Skeletal muscle satellite cell (primary cell): ENCODE measurements around the gene ZNHIT6.

ENCODE experiments used
- H3K27me3 ChIP-seq: 2 replicates; pipeline ENCODE4 v1.7.0; 2013; ENCODE audit warnings: low read length; ENCODE audit not compliant: control insufficient read depth, insufficient read depth
- H3K36me3 ChIP-seq: 2 replicates; pipeline ENCODE4 v1.7.0; 2013; ENCODE audit warnings: mild to moderate bottlenecking, control low read depth, low read length; ENCODE audit not compliant: insufficient read depth
- H3K4me1 ChIP-seq: 2 replicates; pipeline ENCODE4 v1.7.0; 2013; ENCODE audit warnings: low read length; ENCODE audit not compliant: control insufficient read depth, insufficient read depth
- H3K4me2 ChIP-seq: 2 replicates; pipeline ENCODE4 v1.7.0; 2013; ENCODE audit warnings: mild to moderate bottlenecking, low read length
- H3K4me3 ChIP-seq: 2 replicates; pipeline ENCODE4 v1.7.0; 2013; ENCODE audit warnings: low read length
- H3K9ac ChIP-seq: 2 replicates; pipeline ENCODE4 v1.7.0; 2013; ENCODE audit warnings: mild to moderate bottlenecking, low read depth, low read length, moderate library complexity
- H3K9me3 ChIP-seq: replicated peaks from 2 replicates; pipeline ENCODE4 v1.7.0; 2013; ENCODE audit warnings: mild to moderate bottlenecking, control low read depth, low read length

ZNHIT6 gene

DNA sequence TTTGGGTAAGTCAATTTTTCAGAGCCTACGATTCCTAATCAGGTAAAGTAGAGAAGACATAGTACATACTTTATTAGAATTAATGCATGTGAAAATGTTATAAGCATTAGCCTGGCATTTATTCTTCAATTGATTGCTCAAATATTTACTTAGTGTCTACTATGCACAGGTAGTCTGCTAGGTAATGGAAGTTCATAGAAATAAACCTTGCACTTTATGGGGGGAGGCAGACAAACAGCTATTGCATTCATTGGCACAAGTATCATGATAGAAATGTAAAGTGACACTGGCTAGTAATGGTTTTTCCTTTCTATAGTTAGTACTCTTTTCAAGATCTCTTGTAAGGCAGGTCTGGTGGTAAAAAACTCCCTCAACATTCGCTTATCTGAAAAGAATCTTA is 44.9 kb downstream of the ZNHIT6 start:
- Histone ChIP-seq H3K27me3 (no peaks in the 10 kb centered on the region), H3K4me1 (no peaks in the 10 kb centered on the region), H3K36me3 (no peaks in the 10 kb centered on the region), H3K4me3 (no peak overlapping the region), H3K9ac (no peak overlapping the region), H3K4me2 (no peak overlapping the region), H3K9me3 (no peaks in the 10 kb centered on the region)

DNA sequence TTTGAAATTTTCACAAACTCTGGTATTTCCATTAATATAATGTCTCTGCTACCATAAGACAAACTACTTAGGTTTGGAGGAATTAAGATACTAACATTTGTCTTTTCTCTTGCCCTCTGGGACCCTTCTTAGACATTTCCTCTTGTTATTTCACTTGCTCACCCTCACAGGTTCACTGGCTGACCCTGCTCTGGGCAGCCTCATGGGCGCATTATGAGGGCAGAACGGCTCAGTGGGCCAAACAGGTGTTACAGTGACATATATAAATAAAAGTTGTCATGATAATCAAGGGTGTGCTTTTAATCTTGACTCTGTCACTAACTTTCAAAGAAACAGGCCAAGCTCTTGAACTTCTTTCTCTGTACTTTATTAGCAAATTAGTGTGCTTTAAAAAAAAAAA is 46.5 kb downstream of the ZNHIT6 start:
- no peaks in the 10 kb centered on the region for H3K36me3 ChIP-seq
- H3K9ac ChIP-seq, result no peak overlapping the region
- peaks cover 7% of the 10 kb centered on the region for H3K4me1 ChIP-seq
- no peaks in the 10 kb centered on the region for H3K27me3 ChIP-seq
- H3K4me2 ChIP-seq, result no peak overlapping the region
- no peak overlapping the region for H3K4me3 ChIP-seq
- H3K9me3 ChIP-seq, result no peaks in the 10 kb centered on the region

- Histone ChIP-seq H3K4me3 (no peak overlapping the region), H3K9me3 (no peaks in the 10 kb centered on the region), H3K36me3 (no peaks in the 10 kb centered on the region), H3K9ac (no peak overlapping the region), H3K27me3 (no peaks in the 10 kb centered on the region), H3K4me1 (peaks cover 10% of the 10 kb centered on the region), H3K4me2 (no peak overlapping the region)
Observed at GRCh38 chr1:85660541-85660940, 47.7 kb downstream of the ZNHIT6 start.

GRCh38 chr1:85659174-85659573 is 49.1 kb downstream of the ZNHIT6 start:
- H3K27me3 ChIP-seq, result no peaks in the 10 kb centered on the region
- H3K9ac ChIP-seq, result no peak overlapping the region
- H3K4me3 ChIP-seq, result no peak overlapping the region
- H3K36me3 ChIP-seq, result peaks cover 2% of the 10 kb centered on the region
- H3K4me2 ChIP-seq, result no peak overlapping the region
- H3K9me3 ChIP-seq, result no peaks in the 10 kb centered on the region
- H3K4me1 ChIP-seq, result peaks cover 18% of the 10 kb centered on the region

- H3K36me3 ChIP-seq, result peaks cover 22% of the 10 kb centered on the region
- peaks cover 21% of the 10 kb centered on the region for H3K4me1 ChIP-seq
- H3K4me3 ChIP-seq, result no peak overlapping the region
- H3K9me3 ChIP-seq, result no peaks in the 10 kb centered on the region
- H3K27me3 ChIP-seq, result no peaks in the 10 kb centered on the region
- H3K4me2 ChIP-seq, result no peak overlapping the region
- no peak overlapping the region for H3K9ac ChIP-seq
Observed at GRCh38 chr1:85656948-85657347, 51.3 kb downstream of the ZNHIT6 start.

GRCh38 chr1:85656256-85656655 is 52.0 kb downstream of the ZNHIT6 start:
- Histone ChIP-seq H3K9me3 (no peaks in the 10 kb centered on the region), H3K4me1 (peaks cover 21% of the 10 kb centered on the region), H3K27me3 (no peaks in the 10 kb centered on the region), H3K4me3 (no peak overlapping the region), H3K36me3 (peaks cover 22% of the 10 kb centered on the region), H3K9ac (no peak overlapping the region), H3K4me2 (no peak overlapping the region)

GRCh38 chr1:85655315-85655714 is 52.9 kb downstream of the ZNHIT6 start:
- H3K27me3 ChIP-seq, result no peaks in the 10 kb centered on the region
- H3K4me2 ChIP-seq, result no peak overlapping the region
- H3K9ac ChIP-seq, result no peak overlapping the region
- peaks cover 21% of the 10 kb centered on the region for H3K4me1 ChIP-seq
- H3K36me3 ChIP-seq, result peaks cover 22% of the 10 kb centered on the region
- H3K9me3 ChIP-seq, result no peaks in the 10 kb centered on the region
- no peak overlapping the region for H3K4me3 ChIP-seq

GRCh38 chr1:85654066-85654782 is 54.0 kb downstream of the ZNHIT6 start:
- no peak overlapping the region for H3K4me2 ChIP-seq
- H3K36me3 ChIP-seq, result peaks cover 22% of the 10 kb centered on the region
- no peak overlapping the region for H3K9ac ChIP-seq
- no peak overlapping the region for H3K4me3 ChIP-seq
- peaks cover 21% of the 10 kb centered on the region for H3K4me1 ChIP-seq
- H3K9me3 ChIP-seq, result no peaks in the 10 kb centered on the region
- H3K27me3 ChIP-seq, result no peaks in the 10 kb centered on the region

GRCh38 chr1:85652327-85652726 is 55.9 kb downstream of the ZNHIT6 start:
- Histone ChIP-seq H3K4me1 (peaks cover 20% of the 10 kb centered on the region), H3K4me3 (no peak overlapping the region), H3K9me3 (no peaks in the 10 kb centered on the region), H3K4me2 (no peak overlapping the region), H3K9ac (no peak overlapping the region), H3K27me3 (no peaks in the 10 kb centered on the region), H3K36me3 (peaks cover 28% of the 10 kb centered on the region)

- no peaks in the 10 kb centered on the region for H3K27me3 ChIP-seq
- H3K36me3 ChIP-seq, result peaks cover 28% of the 10 kb centered on the region
- H3K4me2 ChIP-seq, result no peak overlapping the region
- H3K4me3 ChIP-seq, result no peak overlapping the region
- no peak overlapping the region for H3K9ac ChIP-seq
- H3K9me3 ChIP-seq, result no peaks in the 10 kb centered on the region
- peaks cover 11% of the 10 kb centered on the region for H3K4me1 ChIP-seq
Observed at GRCh38 chr1:85650645-85651044, 57.6 kb downstream of the ZNHIT6 start.

GRCh38 chr1:85649591-85649990 is 58.6 kb downstream of the ZNHIT6 start:
- Histone ChIP-seq H3K4me2 (no peak overlapping the region), H3K9ac (no peak overlapping the region), H3K4me3 (no peak overlapping the region), H3K36me3 (peaks cover 28% of the 10 kb centered on the region), H3K27me3 (no peaks in the 10 kb centered on the region), H3K9me3 (no peaks in the 10 kb centered on the region), H3K4me1 (peaks cover 8% of the 10 kb centered on the region)
